Mesothelial cell of epicardium (in vitro differentiated cells): Measurements from ENCODE around the gene ADAMTS5. TPM values are rescaled to one million over a fixed set of nuclear protein-coding genes. Genes with fewer than 3 reads are reported as not detected.

Experiments used
- DNase-seq, 2 experiments: peaks; one replicate each; pipeline ENCODE4 v3.0.0; 2021; ENCODE audit warnings: low spot score in 2 of 2; ENCODE audit not compliant: unreplicated experiment in 2 of 2
- H3K27ac Mint-ChIP-seq: 2 replicates; pipeline ENCODE4 v1.8.0; 2021; ENCODE audit warnings: mixed read lengths
- H3K27me3 Mint-ChIP-seq: 2 replicates; pipeline ENCODE4 v1.8.0; 2021; ENCODE audit warnings: low read depth, mixed read lengths
- H3K36me3 Mint-ChIP-seq: 2 replicates; pipeline ENCODE4 v1.8.0; 2021; ENCODE audit warnings: mixed read lengths
- H3K4me1 Mint-ChIP-seq: 2 replicates; pipeline ENCODE4 v1.8.0; 2021; ENCODE audit warnings: mixed read lengths
- H3K4me3 Mint-ChIP-seq: 2 replicates; pipeline ENCODE4 v1.8.0; 2021; ENCODE audit warnings: mild to moderate bottlenecking, moderate library complexity, mixed read lengths
- H3K9me3 Mint-ChIP-seq: 2 replicates; pipeline ENCODE4 v1.8.0; 2021; ENCODE audit warnings: mixed read lengths
- CTCF ChIP-seq: fragments of 200-600 bp; sonication (generic); IDR thresholded peaks from one replicate; pipeline ENCODE4 v1.5.0; 2021; ENCODE audit warnings: antibody characterized with exemption; ENCODE audit not compliant: unreplicated experiment
- total RNA-seq: library from RNA; stranded (reverse); gene quantifications from 3 replicates; pipeline ENCODE4 v1.2.1, GENCODE V29; 2021

Gene ADAMTS5
- total RNA-seq, 1 donor from 2014 or later: 4.4 TPM

GRCh38 chr21:26939601-26940111 is 27.2 kb downstream of the ADAMTS5 start:
- no peaks in the 10 kb centered on the region for H3K27me3 Mint-ChIP-seq
- H3K27ac Mint-ChIP-seq: peak overlapping the region; percentile 1
- no peak overlapping the region for H3K4me3 Mint-ChIP-seq
- H3K4me1 Mint-ChIP-seq: peaks cover 15% of the 10 kb centered on the region
- no peaks in the 10 kb centered on the region for H3K9me3 Mint-ChIP-seq
- no peak for DNase-seq
- H3K36me3 Mint-ChIP-seq: peaks cover 3% of the 10 kb centered on the region
- TF ChIP-seq CTCF: no peak

DNA sequence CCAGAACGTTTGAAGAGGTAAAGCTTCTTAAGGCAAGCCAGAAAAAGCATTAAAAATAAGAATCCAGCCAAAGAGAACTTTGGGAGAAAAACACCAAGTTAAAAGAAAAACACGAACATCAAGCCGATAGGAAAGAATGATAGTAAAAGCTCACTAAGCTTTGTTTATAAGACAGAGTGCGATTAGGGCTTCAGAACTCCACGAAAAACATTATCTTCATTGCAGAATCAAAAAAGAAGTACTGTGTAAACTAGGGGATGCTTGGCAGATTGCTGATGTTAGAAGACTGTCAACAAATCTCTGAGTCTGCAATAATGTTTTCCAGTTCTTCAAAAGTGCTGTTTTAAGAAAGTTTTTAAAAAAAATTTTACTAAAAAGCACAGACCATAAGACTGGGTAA is 30.2 kb downstream of the ADAMTS5 start:
- TF ChIP-seq CTCF: no peak
- H3K27ac Mint-ChIP-seq: peak overlapping the region; percentile 40
- H3K36me3 Mint-ChIP-seq: peaks cover 14% of the 10 kb centered on the region
- no peaks in the 10 kb centered on the region for H3K9me3 Mint-ChIP-seq
- DNase-seq: no peak
- H3K4me1 Mint-ChIP-seq: peaks cover 19% of the 10 kb centered on the region
- H3K4me3 Mint-ChIP-seq: no peak overlapping the region
- no peaks in the 10 kb centered on the region for H3K27me3 Mint-ChIP-seq

- H3K9me3 Mint-ChIP-seq: no peaks in the 10 kb centered on the region
- peaks cover 19% of the 10 kb centered on the region for H3K4me1 Mint-ChIP-seq
- TF ChIP-seq CTCF: no peak
- peak overlapping the region; percentile 40 for H3K27ac Mint-ChIP-seq
- no peak for DNase-seq
- no peaks in the 10 kb centered on the region for H3K27me3 Mint-ChIP-seq
- H3K4me3 Mint-ChIP-seq: no peak overlapping the region
- H3K36me3 Mint-ChIP-seq: peaks cover 14% of the 10 kb centered on the region
Observed at GRCh38 chr21:26935977-26936376, 30.9 kb downstream of the ADAMTS5 start.

GRCh38 chr21:26934383-26934782 is 32.5 kb downstream of the ADAMTS5 start:
- H3K27ac Mint-ChIP-seq: no peak overlapping the region
- peaks cover 10% of the 10 kb centered on the region for H3K4me1 Mint-ChIP-seq
- no peak overlapping the region for H3K4me3 Mint-ChIP-seq
- H3K27me3 Mint-ChIP-seq: no peaks in the 10 kb centered on the region
- DNase-seq: no peak
- peaks cover 15% of the 10 kb centered on the region for H3K36me3 Mint-ChIP-seq
- no peaks in the 10 kb centered on the region for H3K9me3 Mint-ChIP-seq
- no peak for TF ChIP-seq CTCF

DNA sequence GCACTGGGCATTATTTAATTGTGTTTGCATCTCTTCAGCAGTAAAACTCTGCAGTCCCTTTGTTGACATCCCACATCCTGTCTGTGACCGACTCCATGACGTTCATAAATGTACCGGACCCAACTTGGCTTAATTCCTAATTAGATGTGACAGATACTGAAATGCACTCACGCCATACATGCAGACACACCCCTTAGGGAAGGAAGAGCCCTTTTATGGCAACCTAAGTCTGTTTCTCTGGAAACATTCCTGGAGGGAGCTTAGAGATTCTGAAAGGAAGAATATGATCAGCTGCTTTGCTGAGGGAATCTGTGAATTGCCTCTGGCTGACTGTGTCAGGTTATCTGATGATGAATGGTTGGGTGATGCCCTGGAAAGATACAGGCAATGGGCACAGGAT is 33.4 kb downstream of the ADAMTS5 start:
- H3K27me3 Mint-ChIP-seq: no peaks in the 10 kb centered on the region
- peaks cover 5% of the 10 kb centered on the region for H3K4me1 Mint-ChIP-seq
- DNase-seq: no peak
- no peak overlapping the region for H3K4me3 Mint-ChIP-seq
- no peak for TF ChIP-seq CTCF
- H3K36me3 Mint-ChIP-seq: peaks cover 14% of the 10 kb centered on the region
- no peak overlapping the region for H3K27ac Mint-ChIP-seq
- no peaks in the 10 kb centered on the region for H3K9me3 Mint-ChIP-seq

DNA sequence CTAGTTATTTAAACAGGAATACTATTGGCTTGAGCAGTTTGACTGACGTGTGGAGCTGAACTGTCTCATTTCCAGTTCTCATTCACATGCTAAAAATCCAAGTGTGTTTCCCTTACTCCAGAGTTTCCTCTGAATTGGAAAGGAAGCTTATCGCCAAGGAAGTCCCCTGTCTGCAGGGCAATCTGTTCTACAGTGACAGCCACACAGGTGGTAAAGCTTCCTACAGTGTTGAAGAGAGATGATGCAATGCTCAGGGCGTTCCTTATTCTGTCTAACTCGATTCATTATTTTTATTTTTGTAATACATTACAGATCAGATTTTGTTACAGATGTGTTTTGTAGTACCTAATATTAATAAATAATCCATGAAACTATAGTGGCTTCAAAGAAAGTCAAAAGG is 41.3 kb downstream of the ADAMTS5 start:
- no peak for DNase-seq
- no peak for TF ChIP-seq CTCF
- no peak overlapping the region for H3K27ac Mint-ChIP-seq

More for the DNA sequence above, 41.3 kb downstream of the ADAMTS5 start:
- no peaks in the 10 kb centered on the region for H3K4me1 Mint-ChIP-seq
- peaks cover 20% of the 10 kb centered on the region for H3K36me3 Mint-ChIP-seq
- H3K9me3 Mint-ChIP-seq: no peaks in the 10 kb centered on the region
- H3K4me3 Mint-ChIP-seq: no peak overlapping the region
- no peaks in the 10 kb centered on the region for H3K27me3 Mint-ChIP-seq
